ENCODE data around the gene RCHY1.
"Not testable (repeated sequence)": the region's sequence is repeated elsewhere in the genome, so short reads cannot be mapped to it uniquely, and the experiment has no call there.

The RCHY1 gene

DNA sequence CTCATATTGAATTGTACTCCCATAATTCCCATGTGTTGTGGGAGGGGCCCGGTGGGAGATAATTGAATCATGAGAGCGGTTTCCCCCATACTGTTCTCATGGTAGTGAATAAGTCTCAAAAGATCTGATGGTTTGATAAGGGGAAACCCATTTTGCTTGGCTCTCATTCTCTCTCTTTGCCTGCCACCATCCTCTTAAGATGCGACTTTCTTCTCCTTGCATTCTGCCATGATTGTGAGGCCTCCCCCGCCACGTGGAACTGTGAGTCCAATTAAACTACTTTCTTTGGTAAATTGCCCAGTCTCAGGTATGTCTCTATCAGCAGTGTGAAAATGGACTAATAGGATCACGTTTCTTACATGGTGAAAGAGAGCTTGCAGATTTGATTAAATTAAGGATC lies 23.1 kb upstream of the RCHY1 start:
- not testable (repeated sequence) for H3K27me3 ChIP-seq (ENCODE audit: low read depth, low read length); H3K27ac ChIP-seq (ENCODE audit: low read length); H3K4me3 ChIP-seq (ENCODE audit: low read depth in 1 of 2, low read length in 2 of 2); H3K4me1 ChIP-seq (ENCODE audit: control insufficient read depth in 1 of 2, insufficient read depth in 2 of 2, low read length in 2 of 2); H3K9me3 ChIP-seq (ENCODE audit: control insufficient read depth in 1 of 2, low read length in 2 of 2)
- H3K36me3 ChIP-seq (ENCODE audit: control insufficient read depth in 1 of 2, insufficient read depth in 2 of 2, low read length in 2 of 2): peaks cover 0 to 17% of the 10 kb centered on the region in 2 donors

DNA sequence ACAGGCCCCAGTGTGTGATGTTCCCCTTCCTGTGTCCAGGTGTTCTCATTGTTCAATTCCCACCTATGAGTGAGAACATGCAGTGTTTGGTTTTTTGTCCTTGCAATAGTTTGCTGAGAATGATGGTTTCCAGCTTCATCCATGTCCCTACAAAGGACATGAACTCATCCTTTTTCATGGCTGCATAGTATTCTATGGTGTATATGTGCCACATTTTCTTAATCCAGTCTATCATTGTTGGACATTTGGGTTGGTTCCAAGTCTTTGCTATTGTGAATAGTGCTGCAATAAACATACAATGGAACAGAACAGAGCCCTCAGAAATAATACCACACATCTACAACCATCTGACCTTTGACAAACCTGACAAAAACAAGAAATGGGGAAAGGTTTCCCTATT lies 19.7 kb upstream of the RCHY1 start:
- H3K27me3 ChIP-seq (ENCODE audit: low read depth, low read length); H3K9me3 ChIP-seq (ENCODE audit: control insufficient read depth in 1 of 2, low read length in 2 of 2); H3K27ac ChIP-seq (ENCODE audit: low read length); H3K4me1 ChIP-seq (ENCODE audit: control insufficient read depth in 1 of 2, insufficient read depth in 2 of 2, low read length in 2 of 2); H3K4me3 ChIP-seq (ENCODE audit: low read depth in 1 of 2, low read length in 2 of 2): not testable (repeated sequence)
- peaks cover 18 to 41% of the 10 kb centered on the region in 2 donors for H3K36me3 ChIP-seq (ENCODE audit: control insufficient read depth in 1 of 2, insufficient read depth in 2 of 2, low read length in 2 of 2)

DNA sequence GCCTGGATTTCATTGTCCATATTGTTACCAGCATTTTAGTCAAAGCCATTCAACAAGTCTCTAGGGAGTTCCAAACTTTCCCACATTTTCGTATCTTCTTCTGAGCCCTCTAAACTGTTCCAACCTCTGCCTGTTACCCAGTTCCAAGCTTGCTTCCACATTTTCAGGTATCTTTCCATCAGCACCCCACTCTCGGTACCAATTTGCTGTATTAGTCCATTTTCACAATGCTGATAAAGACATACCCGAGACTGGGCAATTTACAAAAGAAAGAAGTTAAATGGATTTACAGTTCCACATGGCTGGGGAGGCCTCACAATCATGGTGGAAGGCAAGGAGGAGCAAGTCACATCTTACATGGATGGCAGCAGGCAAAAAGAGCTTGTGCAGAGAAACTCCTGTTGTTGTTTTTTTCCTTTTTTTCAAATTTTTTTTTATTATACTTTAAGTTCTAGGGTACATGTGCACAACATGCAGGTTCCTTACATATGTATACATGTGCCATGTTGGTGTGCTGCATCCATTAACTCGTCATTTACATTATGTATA lies 19.2 kb upstream of the RCHY1 start:
- not testable (repeated sequence) for H3K27ac ChIP-seq (ENCODE audit: low read length); H3K27me3 ChIP-seq (ENCODE audit: low read depth, low read length); H3K9me3 ChIP-seq (ENCODE audit: control insufficient read depth in 1 of 2, low read length in 2 of 2); H3K4me1 ChIP-seq (ENCODE audit: control insufficient read depth in 1 of 2, insufficient read depth in 2 of 2, low read length in 2 of 2); H3K4me3 ChIP-seq (ENCODE audit: low read depth in 1 of 2, low read length in 2 of 2)
- peaks cover 19 to 43% of the 10 kb centered on the region in 2 donors for H3K36me3 ChIP-seq (ENCODE audit: control insufficient read depth in 1 of 2, insufficient read depth in 2 of 2, low read length in 2 of 2)

DNA sequence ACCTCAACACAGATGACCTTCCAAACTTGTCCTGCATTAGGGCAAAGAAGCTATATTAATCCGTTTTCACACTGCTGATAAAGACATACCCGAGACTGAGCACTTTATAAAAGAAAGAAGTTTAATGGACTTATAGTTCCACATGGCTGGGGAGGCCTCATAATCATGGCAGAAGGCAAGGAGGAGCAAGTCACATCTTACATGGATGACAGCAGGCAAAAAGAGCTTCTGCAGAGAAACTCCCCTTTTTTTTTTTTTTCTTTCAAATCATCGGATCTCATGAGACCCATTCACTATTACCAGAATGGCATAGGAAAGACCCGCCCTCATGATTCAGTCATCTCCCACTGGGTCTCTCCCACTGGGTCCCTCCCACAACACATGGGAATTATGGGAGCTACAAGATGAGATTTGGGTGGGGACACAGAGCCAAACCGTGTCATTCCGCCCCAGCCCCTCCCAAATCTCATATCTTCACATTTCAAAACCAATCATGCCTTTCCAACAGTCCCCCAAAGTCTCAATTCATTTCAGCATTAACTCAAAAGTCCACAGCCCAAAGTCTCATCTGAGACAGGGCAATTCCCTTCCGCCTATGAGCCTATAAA lies 17.4 kb upstream of the RCHY1 start:
- H3K4me3 ChIP-seq (ENCODE audit: low read depth in 1 of 2, low read length in 2 of 2); H3K9me3 ChIP-seq (ENCODE audit: control insufficient read depth in 1 of 2, low read length in 2 of 2); H3K4me1 ChIP-seq (ENCODE audit: control insufficient read depth in 1 of 2, insufficient read depth in 2 of 2, low read length in 2 of 2); H3K27me3 ChIP-seq (ENCODE audit: low read depth, low read length); H3K27ac ChIP-seq (ENCODE audit: low read length): not testable (repeated sequence)
- H3K36me3 ChIP-seq (ENCODE audit: control insufficient read depth in 1 of 2, insufficient read depth in 2 of 2, low read length in 2 of 2): peaks cover 32 to 59% of the 10 kb centered on the region in 2 donors

DNA sequence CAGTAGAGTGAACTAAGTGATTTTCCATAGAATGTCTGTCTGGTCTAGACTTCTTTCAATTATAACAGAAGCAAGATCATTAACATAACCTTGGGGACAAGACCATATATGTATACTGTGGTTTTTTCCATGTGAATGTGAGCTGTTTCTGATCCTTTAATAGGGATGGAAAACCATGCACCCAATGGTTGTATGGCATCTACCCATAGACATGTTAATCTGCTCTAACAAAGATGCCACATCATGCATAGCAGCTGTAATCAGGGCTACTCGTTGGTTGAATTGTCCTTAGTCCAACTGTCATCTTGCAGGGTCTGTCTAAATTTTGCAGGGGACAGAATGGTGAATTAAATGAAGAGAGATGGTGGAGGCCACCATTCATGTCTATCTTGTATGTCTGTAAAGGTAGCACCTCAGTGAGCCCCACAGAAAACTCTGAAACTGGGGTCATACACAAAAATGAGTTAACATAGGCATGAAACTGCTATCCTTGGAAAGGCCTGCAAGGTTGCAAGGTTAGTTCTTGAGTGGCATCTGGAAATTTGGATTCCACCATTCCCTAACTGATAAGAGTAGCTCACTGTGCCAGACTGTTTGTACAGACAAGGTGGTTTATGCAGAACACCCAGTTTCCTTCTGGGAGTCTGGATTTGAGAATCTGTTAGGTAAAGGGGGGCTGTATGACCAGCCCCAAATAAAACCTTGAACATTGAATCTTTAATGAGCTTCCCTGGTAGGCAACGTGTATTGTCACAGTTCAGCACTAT lies 16.5 kb upstream of the RCHY1 start:
- H3K9me3 ChIP-seq (ENCODE audit: control insufficient read depth in 1 of 2, low read length in 2 of 2): peaks cover 0 to 2% of the 10 kb centered on the region in 2 donors
- no peak overlapping the region for H3K27ac ChIP-seq (ENCODE audit: low read length)
- no peaks in the 10 kb centered on the region for H3K27me3 ChIP-seq (ENCODE audit: low read depth, low read length)
- peaks cover 35 to 63% of the 10 kb centered on the region in 2 donors for H3K36me3 ChIP-seq (ENCODE audit: control insufficient read depth in 1 of 2, insufficient read depth in 2 of 2, low read length in 2 of 2)
- no peak overlapping the region for H3K4me3 ChIP-seq (ENCODE audit: low read depth in 1 of 2, low read length in 2 of 2)
- no peaks in the 10 kb centered on the region for H3K4me1 ChIP-seq (ENCODE audit: control insufficient read depth in 1 of 2, insufficient read depth in 2 of 2, low read length in 2 of 2)

DNA sequence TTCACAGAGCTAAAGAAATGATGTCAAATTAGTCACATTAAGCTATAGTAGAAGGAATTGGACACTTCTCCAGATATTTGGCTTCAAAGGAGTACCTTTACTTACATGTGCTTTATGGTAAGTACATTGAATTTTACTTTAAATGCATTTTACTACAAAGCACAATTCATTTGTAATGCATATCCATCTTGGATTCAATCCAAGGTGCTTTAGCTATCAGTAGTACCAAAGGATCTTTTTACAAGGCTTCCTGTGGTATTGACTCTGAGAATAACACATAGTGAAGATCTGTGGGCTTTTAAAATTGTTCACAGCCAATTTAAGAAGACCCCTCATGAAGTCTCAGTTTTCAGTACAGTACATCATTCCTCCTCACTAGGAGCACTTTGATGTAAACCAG lies 13.3 kb upstream of the RCHY1 start:
- no peaks in the 10 kb centered on the region for H3K27me3 ChIP-seq (ENCODE audit: low read depth, low read length)
- H3K36me3 ChIP-seq (ENCODE audit: control insufficient read depth in 1 of 2, insufficient read depth in 2 of 2, low read length in 2 of 2): peaks cover 35 to 69% of the 10 kb centered on the region in 2 donors

DNA sequence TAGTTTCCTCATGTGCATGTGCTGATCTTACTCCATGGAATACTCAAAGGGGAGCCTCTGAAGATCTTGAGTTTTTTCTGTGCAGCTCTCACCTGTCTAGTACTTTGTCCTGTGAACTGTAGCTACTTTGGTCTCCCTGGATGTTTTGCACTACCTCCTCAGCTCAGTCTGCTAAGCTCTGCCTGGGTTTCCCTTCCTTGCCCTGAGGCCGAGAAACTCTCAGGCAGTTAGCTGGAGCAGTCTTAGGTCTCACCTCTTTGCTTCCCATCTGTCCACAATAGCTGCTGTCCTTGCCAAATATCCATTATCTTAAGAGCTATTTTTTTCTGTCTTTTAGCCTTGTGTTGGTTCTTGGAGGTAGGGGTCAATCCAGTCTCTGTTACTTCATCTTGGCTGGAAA lies 11.7 kb upstream of the RCHY1 start:
- Histone ChIP-seq H3K27ac (ENCODE audit: low read length) (no peak overlapping the region), H3K36me3 (ENCODE audit: control insufficient read depth in 1 of 2, insufficient read depth in 2 of 2, low read length in 2 of 2) (peaks cover 30 to 62% of the 10 kb centered on the region in 2 donors), H3K4me3 (ENCODE audit: low read depth in 1 of 2, low read length in 2 of 2) (no peak overlapping the region), H3K4me1 (ENCODE audit: control insufficient read depth in 1 of 2, insufficient read depth in 2 of 2, low read length in 2 of 2) (no peaks in the 10 kb centered on the region), H3K9me3 (ENCODE audit: control insufficient read depth in 1 of 2, low read length in 2 of 2) (no peaks in the 10 kb centered on the region), H3K27me3 (ENCODE audit: low read depth, low read length) (no peaks in the 10 kb centered on the region)

More for the DNA sequence above, 13.3 kb upstream of the RCHY1 start:
- no peaks in the 10 kb centered on the region for H3K9me3 ChIP-seq (ENCODE audit: control insufficient read depth in 1 of 2, low read length in 2 of 2)
- H3K27ac ChIP-seq (ENCODE audit: low read length): no peak overlapping the region
- no peaks in the 10 kb centered on the region for H3K4me1 ChIP-seq (ENCODE audit: control insufficient read depth in 1 of 2, insufficient read depth in 2 of 2, low read length in 2 of 2)
- no peak overlapping the region for H3K4me3 ChIP-seq (ENCODE audit: low read depth in 1 of 2, low read length in 2 of 2)

DNA sequence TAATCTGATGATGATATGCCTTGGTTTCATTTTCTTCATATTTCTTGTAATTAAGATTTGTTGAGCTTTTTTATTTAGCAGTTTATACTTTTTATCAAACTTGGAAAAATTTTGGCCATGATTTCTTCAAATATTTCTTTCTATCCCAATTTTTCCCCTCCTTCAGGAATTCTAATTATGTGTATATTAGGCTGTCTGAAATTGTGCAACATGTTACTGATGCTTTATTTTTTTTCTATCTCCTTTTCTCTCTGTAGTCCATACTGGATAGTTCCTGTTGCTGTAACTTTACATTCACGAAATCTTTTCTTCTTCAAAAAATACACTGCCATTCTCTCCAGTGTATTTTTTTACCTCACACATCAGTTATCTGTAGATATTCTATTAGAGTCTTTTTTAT lies 10.9 kb upstream of the RCHY1 start:
- no peak overlapping the region for H3K4me3 ChIP-seq (ENCODE audit: low read depth in 1 of 2, low read length in 2 of 2)
- no peaks in the 10 kb centered on the region for H3K4me1 ChIP-seq (ENCODE audit: control insufficient read depth in 1 of 2, insufficient read depth in 2 of 2, low read length in 2 of 2)
- peaks cover 22 to 54% of the 10 kb centered on the region in 2 donors for H3K36me3 ChIP-seq (ENCODE audit: control insufficient read depth in 1 of 2, insufficient read depth in 2 of 2, low read length in 2 of 2)
- no peak overlapping the region for H3K27ac ChIP-seq (ENCODE audit: low read length)
- no peaks in the 10 kb centered on the region for H3K9me3 ChIP-seq (ENCODE audit: control insufficient read depth in 1 of 2, low read length in 2 of 2)
- H3K27me3 ChIP-seq (ENCODE audit: low read depth, low read length): no peaks in the 10 kb centered on the region

DNA sequence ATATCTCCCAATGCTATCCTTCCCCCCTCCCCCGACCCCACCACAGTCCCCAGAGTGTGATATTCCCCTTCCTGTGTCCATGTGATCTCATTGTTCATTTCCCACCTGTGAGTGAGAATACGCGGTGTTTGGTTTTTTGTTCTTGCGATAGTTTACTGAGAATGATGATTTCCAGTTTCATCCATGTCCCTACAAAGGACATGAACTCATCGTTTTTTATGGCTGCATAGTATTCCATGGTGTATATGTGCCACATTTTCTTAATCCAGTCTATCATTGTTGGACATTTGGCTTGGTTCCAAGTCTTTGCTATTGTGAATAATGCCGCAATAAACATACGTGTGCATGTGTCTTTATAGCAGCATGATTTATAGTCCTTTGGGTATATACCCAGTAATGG lies 5.2 kb upstream of the RCHY1 start:
- not testable (repeated sequence) for H3K27ac ChIP-seq (ENCODE audit: low read length); H3K27me3 ChIP-seq (ENCODE audit: low read depth, low read length); H3K4me1 ChIP-seq (ENCODE audit: control insufficient read depth in 1 of 2, insufficient read depth in 2 of 2, low read length in 2 of 2); H3K9me3 ChIP-seq (ENCODE audit: control insufficient read depth in 1 of 2, low read length in 2 of 2); H3K4me3 ChIP-seq (ENCODE audit: low read depth in 1 of 2, low read length in 2 of 2)
- H3K36me3 ChIP-seq (ENCODE audit: control insufficient read depth in 1 of 2, insufficient read depth in 2 of 2, low read length in 2 of 2): peaks cover 9 to 39% of the 10 kb centered on the region in 2 donors

DNA sequence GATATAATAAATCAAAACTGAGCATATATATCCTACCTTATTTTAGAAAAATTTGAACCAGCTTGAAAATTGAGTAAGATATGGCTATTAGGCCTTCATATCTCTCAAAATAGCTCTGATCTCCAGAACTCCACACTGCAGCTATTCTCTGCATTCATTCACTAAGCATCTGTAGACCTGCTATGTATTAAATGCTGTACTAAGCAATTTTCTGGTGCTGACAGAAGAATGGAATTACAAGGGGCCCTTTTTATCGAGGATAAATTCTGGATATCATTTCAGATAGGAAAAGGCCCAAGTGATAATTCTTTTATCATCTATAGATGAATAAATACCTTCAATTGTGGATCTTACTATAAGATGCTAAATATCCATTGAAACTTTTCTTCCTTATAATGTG lies 1.9 kb upstream of the RCHY1 start:
- Histone ChIP-seq H3K4me1 (ENCODE audit: control insufficient read depth in 1 of 2, insufficient read depth in 2 of 2, low read length in 2 of 2) (peaks cover 14 to 26% of the 10 kb centered on the region in 2 donors), H3K9me3 (ENCODE audit: control insufficient read depth in 1 of 2, low read length in 2 of 2) (no peaks in the 10 kb centered on the region), H3K27me3 (ENCODE audit: low read depth, low read length) (no peaks in the 10 kb centered on the region), H3K4me3 (ENCODE audit: low read depth in 1 of 2, low read length in 2 of 2) (no peak overlapping the region), H3K27ac (ENCODE audit: low read length) (no peak overlapping the region), H3K36me3 (ENCODE audit: control insufficient read depth in 1 of 2, insufficient read depth in 2 of 2, low read length in 2 of 2) (peaks cover 9 to 24% of the 10 kb centered on the region in 2 donors)

DNA sequence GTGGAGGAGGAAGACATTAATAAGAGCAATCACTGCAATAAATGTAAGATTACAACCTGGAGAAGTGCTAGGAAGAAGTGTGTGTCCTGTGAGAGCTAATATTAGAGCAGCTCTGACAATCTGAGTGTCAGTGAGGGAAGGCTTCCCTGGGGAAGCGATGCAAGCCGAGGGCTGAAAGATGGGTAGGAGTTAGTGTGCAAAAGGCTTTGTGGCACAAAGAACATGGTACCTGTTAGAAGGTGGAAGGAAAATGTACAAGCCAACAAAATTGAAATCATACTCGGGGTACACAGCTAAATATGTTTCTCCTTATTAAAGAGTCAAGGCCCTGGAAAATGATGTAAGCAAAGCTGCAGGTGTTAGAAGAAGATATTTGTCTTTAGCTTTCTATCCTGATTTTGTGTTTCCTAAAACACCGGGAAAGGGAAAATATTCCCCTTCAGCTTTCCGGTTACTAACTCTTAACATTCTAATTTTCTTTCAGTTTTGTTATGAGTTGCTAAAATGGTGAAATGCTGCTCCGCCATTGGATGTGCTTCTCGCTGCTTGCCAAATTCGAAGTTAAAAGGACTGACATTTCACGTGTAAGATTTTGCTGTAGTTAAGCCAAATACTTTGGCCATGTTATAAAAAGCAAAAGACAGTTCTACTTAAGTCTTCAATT lies 878 bp upstream of the RCHY1 start:
- Histone ChIP-seq H3K4me1 (ENCODE audit: control insufficient read depth in 1 of 2, insufficient read depth in 2 of 2, low read length in 2 of 2) (peaks cover 18 to 37% of the 10 kb centered on the region in 2 donors), H3K27ac (ENCODE audit: low read length) (peak overlapping the region; percentile 95), H3K27me3 (ENCODE audit: low read depth, low read length) (no peaks in the 10 kb centered on the region), H3K36me3 (ENCODE audit: control insufficient read depth in 1 of 2, insufficient read depth in 2 of 2, low read length in 2 of 2) (peaks cover 9 to 24% of the 10 kb centered on the region in 2 donors), H3K9me3 (ENCODE audit: control insufficient read depth in 1 of 2, low read length in 2 of 2) (no peaks in the 10 kb centered on the region), H3K4me3 (ENCODE audit: low read depth in 1 of 2, low read length in 2 of 2) (peak overlapping the region; percentile 83 to 89)
